IPS DF 19.7 (cell line): Measurements from ENCODE around the gene HOXD10.

Source experiments
- DNase-seq: peaks from one replicate; pipeline ENCODE4 v3.0.0-alpha.2; 2013; ENCODE audit warnings: low read depth, low spot score

Gene HOXD10

GRCh38 chr2:176122052-176122682 lies 5.6 kb downstream of the HOXD10 start:
- DNase-seq, result no peak

DNA sequence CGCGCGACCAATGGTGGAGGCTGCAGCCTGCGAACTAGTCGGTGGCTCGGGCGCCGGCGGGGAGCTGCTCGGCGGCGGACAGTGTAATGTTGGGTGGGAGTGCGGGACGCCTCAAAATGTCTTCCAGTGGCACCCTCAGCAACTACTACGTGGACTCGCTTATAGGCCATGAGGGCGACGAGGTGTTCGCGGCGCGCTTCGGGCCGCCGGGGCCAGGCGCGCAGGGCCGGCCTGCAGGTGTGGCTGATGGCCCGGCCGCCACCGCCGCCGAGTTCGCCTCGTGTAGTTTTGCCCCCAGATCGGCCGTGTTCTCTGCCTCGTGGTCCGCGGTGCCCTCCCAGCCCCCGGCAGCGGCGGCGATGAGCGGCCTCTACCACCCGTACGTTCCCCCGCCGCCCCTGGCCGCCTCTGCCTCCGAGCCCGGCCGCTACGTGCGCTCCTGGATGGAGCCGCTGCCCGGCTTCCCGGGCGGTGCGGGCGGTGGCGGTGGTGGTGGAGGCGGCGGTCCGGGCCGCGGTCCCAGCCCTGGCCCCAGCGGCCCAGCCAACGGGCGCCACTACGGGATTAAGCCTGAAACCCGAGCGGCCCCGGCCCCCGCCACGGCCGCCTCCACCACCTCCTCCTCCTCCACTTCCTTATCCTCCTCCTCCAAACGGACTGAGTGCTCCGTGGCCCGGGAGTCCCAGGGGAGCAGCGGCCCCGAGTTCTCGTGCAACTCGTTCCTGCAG lies 6.3 kb downstream of the HOXD10 start, which contains the start of gene HOXD9:
Gene HOXD9 (plus strand): TSS at position 37 of the 728 bp plus-strand sequence. CDS start 50 bp downstream, at position 87.
- DNase-seq, result no peak

DNA sequence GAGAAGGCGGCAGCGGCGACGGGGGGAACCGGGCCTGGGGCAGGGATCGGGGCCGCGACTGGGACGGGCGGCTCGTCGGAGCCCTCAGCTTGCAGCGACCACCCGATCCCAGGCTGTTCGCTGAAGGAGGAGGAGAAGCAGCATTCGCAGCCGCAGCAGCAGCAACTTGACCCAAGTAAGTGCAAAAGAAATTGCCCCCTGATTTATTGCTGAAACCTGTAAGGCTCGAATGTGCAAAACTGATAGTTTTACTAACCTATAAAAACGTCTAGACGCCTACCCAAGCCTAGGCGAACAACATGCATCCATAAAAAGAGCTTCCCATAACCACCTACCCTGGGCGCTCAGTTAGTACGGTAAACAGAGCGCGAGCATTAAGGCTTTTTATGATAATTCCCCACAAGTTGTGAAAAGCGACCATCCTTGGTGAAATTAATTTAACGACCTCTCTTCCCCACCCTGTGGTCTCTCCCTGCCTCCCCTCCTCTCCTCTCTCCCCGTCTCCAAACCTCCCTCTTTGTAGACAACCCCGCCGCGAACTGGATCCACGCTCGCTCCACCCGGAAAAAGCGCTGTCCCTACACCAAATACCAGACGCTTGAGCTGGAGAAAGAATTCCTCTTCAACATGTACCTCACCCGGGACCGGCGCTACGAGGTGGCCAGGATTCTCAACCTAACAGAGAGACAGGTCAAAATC lies 7.0 kb downstream of the HOXD10 start:
- DNase-seq, result no peak

- no peak for DNase-seq
Measured at GRCh38 chr2:176124110-176124946, 7.8 kb downstream of the HOXD10 start.

DNA sequence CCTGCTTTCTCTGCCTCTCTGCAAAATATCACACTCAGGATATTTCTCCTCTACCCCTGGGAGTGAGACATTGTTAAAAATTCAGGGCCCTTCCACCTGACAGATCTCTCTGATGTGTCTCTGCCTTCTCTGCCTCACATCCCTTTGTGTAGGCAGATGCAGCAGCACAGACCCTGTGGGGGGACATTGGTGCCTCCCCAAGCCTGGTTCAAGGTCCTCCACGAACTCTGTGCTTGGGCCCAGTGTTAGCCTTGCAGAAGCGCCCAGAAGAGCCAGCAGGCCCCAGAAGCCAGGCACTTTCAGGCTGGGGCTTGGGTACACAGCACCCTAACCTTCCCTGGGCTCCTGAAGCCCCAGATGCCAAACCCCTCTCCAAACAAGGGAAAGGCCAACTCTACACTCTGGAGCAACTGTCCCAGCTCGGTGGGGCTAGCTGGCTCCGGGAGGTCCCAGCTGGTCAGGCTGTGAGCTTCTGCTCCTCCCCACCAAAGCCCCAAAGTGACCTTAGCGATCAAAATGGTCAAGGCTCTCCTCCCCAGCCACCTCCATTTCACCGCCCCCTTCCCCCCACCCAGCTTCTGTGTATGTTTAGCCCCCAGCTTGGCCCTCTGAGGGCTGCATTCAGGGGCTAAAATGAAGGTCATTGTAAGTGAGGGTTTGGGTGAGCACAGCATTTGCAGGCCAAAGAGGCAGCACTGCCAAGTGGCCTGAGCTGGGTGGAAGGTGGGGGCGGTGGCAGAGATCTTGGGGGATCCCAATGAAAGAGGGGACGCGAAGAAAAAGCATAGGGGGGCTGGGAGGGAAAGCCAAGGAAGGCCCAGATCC lies 8.6 kb downstream of the HOXD10 start:
- DNase-seq, result no peak

- no peak for DNase-seq
Measured at GRCh38 chr2:176125772-176126054, 9.1 kb downstream of the HOXD10 start.

DNA sequence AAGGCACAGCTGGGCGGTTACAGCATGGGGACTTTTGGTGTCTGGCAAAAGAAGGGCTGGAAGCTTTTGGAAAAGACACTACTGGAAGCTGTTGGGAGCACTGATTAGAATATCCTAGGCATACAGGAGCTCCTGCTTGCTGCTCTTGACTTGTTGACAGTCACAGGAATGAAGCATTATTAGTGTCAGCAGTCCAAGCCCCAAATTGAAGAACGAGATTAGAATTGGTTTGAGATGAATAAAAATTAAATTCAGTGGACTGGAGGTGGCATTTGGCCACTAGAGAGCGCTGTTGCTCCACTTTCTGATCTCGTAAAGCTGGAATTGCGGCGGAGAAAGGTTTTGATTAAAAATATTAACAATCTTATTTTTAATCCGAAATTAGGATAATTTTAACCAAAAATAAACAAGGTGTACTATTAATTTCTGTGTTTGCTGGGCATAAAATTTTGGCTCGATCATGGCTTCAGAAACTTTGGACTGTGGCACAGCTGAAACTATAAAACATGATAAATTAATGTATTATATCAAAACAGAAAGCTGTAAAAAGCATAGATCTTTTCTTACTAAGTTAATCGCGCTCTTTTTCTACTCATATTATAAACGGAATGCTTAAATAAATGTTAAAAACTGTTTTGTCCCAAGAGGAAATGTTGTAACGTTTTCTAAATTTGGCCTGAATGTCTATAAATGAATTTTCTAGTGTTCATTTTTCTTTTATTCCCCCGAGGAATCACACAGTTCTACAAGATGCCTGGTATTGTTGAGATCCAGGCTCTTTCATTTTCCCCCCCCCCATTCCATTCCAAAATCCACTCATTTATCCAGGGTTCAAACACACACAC lies 10.6 kb downstream of the HOXD10 start:
- no peak for DNase-seq

DNA sequence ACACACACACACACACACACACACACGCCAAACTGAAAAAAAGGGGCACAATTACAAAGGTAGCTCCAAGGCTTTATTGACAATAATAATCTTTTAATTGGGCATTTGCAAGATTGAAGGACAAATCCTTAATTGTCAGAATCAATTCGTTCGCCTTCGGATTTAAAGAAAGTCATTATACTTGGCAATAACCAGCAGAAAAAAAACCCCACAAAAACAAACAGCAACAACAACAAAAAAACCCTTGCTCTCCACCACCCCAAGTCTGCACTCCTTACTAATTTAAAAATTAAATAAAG lies 11.1 kb downstream of the HOXD10 start:
- DNase-seq, result no peak

DNA sequence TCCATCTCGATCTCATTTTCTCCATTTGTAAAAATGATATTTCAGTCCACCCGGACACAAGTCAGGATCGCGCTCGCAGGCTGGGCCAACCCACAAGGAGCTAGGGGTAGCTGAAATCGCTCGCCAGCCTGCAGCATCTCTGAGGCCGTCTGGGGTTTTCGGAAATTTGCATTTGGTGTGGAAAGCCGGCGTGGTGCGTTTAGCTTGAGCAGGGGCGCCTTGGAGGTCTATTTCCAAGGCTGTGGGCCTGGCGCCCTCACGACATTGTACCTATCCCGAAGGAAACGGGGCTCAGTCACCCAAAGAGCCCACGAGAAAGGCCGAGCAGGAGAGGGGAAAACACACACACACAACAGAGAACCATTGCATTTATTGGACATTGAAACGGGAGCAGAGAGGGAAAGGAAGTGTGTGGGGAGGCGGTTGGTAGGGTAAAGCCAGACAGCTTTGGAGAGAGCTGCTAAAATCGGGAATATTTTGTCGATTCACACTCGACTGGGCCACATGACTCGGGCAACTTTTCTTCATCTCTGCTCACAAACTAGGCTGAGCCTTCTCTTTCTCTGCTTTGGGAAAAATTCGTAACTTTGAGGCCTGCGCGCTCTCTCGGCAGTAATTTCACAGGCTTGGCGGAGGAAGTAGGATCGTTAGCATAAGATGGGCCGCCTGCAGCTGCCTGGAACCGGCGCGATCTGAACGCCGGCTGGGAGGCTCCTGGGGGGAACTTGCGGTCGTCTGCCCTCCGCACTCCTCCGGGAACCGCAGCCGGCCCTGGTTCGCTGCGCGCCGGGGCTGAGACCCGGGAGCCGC lies 11.8 kb downstream of the HOXD10 start:
- DNase-seq, result no peak

GRCh38 chr2:176128982-176129796 lies 12.6 kb downstream of the HOXD10 start, which contains the start of gene HOXD8:
Gene HOXD8 (plus strand): TSS chr2:176129705. CDS start chr2:176130367, 662 bp downstream.
- DNase-seq, result no peak

DNA sequence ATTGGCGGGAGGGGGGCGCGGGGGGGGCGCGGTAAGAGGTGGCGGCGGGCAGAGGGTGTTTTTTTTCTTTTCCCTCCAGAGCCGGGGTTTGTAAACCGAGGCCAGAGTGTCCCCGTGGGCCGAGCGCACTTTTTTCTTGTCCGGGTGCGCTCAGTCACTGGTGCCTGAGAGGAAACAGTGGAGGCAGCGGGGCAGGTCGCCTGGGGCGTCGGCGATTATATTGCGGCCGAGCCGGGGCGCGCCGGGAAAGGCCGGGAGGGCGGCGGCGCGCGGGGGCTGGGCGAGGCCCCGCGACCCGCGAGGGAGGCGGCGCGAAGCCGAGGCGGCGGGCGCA lies 13.2 kb downstream of the HOXD10 start:
- DNase-seq, result no peak

DNA sequence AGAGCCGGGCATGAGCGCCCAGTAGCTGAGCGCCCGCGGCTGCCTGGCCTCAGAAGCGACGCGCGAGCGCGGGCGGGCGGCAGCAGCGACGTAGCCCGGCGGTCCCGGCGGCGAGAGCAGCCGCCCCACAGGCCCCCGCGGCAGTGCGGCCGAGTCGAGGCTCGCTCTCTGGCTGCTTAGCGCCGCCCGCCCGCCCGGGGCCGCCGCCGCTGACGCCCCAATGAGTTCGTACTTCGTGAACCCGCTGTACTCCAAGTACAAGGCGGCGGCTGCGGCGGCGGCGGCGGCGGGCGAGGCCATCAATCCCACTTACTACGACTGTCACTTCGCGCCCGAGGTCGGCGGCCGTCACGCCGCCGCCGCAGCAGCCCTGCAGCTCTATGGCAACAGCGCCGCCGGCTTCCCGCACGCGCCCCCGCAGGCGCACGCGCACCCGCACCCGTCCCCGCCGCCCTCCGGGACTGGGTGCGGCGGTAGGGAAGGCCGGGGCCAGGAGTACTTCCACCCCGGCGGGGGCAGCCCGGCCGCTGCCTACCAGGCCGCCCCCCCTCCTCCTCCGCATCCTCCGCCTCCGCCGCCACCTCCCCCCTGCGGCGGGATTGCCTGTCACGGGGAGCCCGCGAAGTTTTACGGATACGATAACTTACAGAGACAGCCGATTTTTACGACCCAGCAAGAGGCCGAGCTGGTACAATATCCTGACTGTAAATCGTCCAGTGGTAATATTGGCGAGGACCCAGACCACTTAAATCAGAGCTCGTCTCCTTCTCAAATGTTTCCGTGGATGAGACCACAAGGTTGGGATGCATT lies 13.8 kb downstream of the HOXD10 start:
- no peak for DNase-seq

- no peak for DNase-seq
Measured at GRCh38 chr2:176130957-176131847, 14.6 kb downstream of the HOXD10 start.

DNA sequence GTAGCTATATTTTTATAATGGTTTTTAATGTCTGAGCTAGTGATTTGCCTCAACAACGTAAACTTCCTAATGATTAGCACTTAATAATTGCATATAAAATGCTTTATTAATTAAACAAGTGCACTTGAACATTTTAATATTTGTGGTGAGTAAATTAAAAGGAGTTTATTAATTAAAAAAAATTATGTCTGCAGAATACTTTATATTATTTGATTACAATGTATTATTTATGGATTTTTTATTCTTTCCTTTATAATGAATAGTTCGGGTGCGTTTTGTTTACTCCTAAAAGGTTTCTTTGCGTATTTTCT lies 15.2 kb downstream of the HOXD10 start:
- no peak for DNase-seq

DNA sequence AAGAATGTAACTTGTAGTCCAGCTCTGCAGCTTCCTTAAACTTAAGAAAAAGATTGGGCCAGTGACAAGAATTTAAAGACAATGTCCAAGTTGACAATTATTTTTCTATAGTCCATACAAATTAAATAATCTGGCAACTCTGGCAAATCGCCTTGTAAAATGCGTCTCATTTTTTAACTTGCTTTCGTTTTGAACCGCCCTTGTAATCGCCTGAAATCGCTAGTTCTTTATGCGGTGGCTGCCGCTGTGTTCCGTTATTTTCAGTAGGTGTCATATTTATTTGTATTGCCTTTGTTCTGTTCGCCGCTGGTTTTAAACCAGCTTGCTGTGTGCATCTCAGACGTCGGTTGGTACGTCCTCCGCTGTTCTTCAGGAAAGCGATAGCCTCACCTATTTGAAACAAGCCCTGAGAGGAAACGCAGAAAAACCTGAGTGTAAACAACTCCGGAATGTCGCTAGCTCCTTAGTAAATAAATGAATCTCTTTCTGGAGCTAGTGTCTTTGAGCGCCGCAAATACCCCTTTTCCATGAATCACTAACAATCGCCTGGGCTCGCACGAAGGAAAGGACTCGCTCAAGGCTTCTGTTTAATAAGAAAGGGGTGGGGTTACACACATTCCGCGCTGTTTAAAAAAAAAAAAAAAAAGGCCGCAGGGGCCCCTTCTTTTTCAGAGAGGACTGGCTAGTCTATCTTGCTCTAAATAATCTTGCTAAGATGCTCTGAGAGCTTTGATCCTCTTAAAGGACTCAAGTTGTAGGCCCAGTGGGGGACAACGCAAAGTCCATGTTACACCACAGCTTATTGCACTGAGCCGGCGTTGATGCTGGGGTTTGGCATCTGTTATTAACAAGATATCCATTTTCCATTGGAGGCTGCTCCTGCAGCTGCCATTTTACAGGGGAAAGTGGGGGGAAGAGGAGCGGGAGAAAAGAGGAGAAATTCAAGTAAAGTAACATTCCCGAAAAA lies 15.9 kb downstream of the HOXD10 start:
- no peak for DNase-seq

DNA sequence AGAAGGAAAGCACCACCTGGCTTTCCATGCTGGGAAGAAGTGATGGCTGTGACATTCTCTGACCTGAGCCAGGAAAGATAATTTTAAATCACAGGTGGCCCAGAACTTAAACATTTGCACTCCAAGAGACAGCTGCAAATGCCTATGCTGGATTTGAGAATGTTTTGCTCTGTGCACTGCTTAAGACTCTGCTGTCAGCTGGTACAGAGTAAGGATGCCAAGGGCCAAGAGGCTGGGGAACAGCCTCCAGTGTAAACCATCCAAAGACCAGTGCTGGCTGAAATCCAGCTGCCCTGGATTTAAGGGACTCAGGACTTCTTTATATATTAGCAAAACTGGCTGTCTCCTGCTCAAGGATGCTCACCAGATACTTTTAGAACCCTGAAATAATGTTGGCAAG lies 16.8 kb downstream of the HOXD10 start:
- no peak for DNase-seq
